Occipital lobe (tissue), 3 donors: ENCODE data around the gene BEX3. TPM values are rescaled to one million over a fixed set of nuclear protein-coding genes. Genes with fewer than 3 reads are reported as not detected.

Experiments
- DNase-seq: peaks from one replicate; lab custom pipeline; 2025; lab: John Stamatoyannopoulos, UW
- small RNA-seq: library from RNA; depleted of rRNA; stranded (forward); fragments of <200 nt; gene quantifications from one replicate; pipeline ENCODE3, GENCODE V24; 2014
- total RNA-seq: library from RNA; depleted of rRNA; stranded (reverse); fragments of >200 nt; gene quantifications from one replicate; pipeline ENCODE4 v1.2.3, GENCODE V29; 2014

Gene BEX3
- total RNA-seq, 1 donor from 2014 or later, result 138 TPM

DNA sequence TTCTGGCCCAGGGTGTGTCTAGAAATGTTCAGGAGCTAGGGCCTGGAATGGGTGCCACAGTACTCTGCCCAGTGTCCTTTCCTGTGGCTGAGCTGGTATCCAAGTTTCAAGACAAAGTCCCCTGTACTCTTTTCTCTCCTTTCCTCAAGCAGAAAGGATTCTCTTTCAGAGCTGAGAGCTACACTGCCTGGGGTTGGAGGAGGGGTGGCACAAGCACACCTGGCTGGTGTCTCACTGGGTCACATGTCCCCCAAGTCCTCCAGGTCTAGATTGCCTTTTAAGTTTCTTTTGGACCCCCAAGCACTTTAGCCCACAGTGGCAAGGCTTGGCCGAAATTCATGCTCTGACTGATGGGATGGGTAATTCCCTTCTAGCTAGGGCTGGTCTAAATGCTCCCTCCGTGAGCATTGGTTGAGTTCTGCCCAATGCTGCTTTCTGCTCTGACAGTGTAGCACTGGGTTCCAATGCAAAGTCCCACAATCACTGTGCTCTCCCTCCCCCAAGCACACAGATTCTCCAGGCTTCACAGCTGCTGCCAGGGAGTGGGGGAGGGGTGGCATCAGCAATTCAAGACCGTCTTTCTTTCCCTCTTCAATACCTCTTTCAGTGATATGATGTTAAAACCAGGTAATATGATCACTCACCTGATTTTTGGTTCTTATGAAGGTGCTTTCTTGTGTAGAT is 47.8 kb downstream of the BEX3 start:
- DNase-seq, result no peak

Small RNA genes within 50 kb of the gene (small RNA-seq; reads per million reads assigned to genes)
- gene Z92846.1, result not detected

Other genes starting within 250 kb of the BEX3 start
- gene BEX4, start 161.4 kb upstream of the BEX3 start, total RNA-seq, result 98.1 TPM
- 99.8 TPM for gene TCEAL8, start 121.4 kb upstream of the BEX3 start, total RNA-seq
- 7.2 TPM for gene TCEAL5, start 99.8 kb upstream of the BEX3 start, total RNA-seq
- gene BEX2, start 65.5 kb upstream of the BEX3 start, total RNA-seq, result 101 TPM
- gene TCEAL7, start 46.3 kb upstream of the BEX3 start, total RNA-seq, result 86.6 TPM
- 36.5 TPM for gene TCEAL9, start 20.0 kb upstream of the BEX3 start, total RNA-seq
- gene RAB40A, start 143.0 kb downstream of the BEX3 start, total RNA-seq, result 0.94 TPM
- 44.9 TPM for gene TCEAL4, start 209.0 kb downstream of the BEX3 start, total RNA-seq
- 11.5 TPM for gene TCEAL3, start 231.4 kb downstream of the BEX3 start, total RNA-seq